GM06990 (cell line): ENCODE data around the gene CFAP100.

Source experiments
- DNase-seq: peaks from one replicate; pipeline ENCODE4 v3.0.0-alpha.2; 2011; ENCODE audit not compliant: insufficient read length; ENCODE audit errors: extremely low read depth
- H3K27me3 ChIP-seq: replicated peaks from 2 replicates; pipeline ENCODE4 v1.6.0; 2011; ENCODE audit warnings: low read length; ENCODE audit not compliant: control insufficient read depth, insufficient read depth
- H3K36me3 ChIP-seq: 2 replicates; pipeline ENCODE4 v1.5.1; 2011; ENCODE audit warnings: low read length; ENCODE audit not compliant: control insufficient read depth, insufficient read depth
- H3K4me3 ChIP-seq: replicated peaks from 2 replicates; pipeline ENCODE4 v1.5.1; 2011; ENCODE audit warnings: low read depth, mild to moderate bottlenecking, control low read depth, low read length
- CTCF ChIP-seq: IDR thresholded peaks from 2 replicates; pipeline ENCODE4 v1.5.1; 2011; ENCODE audit warnings: low read length, control low read depth, mild to moderate bottlenecking, inconsistent platforms; ENCODE audit not compliant: insufficient read depth, poor library complexity, severe bottlenecking

The CFAP100 gene

GRCh38 chr3:126456211-126456610 lies 61.5 kb downstream of the CFAP100 start:
- H3K4me3 ChIP-seq: no peak overlapping the region
- no peaks in the 10 kb centered on the region for H3K27me3 ChIP-seq
- no peak for TF ChIP-seq CTCF
- peaks cover 17% of the 10 kb centered on the region for H3K36me3 ChIP-seq
- DNase-seq: no peak

- no peak for TF ChIP-seq CTCF
- no peak for DNase-seq
- peaks cover 21% of the 10 kb centered on the region for H3K36me3 ChIP-seq
- no peak overlapping the region for H3K4me3 ChIP-seq
- H3K27me3 ChIP-seq: no peaks in the 10 kb centered on the region
These were observed 62.2 kb downstream of the CFAP100 start for GRCh38 chr3:126456766-126457388.

GRCh38 chr3:126459111-126459762 lies 64.5 kb downstream of the CFAP100 start:
- no peak for TF ChIP-seq CTCF
- H3K36me3 ChIP-seq: peaks cover 29% of the 10 kb centered on the region
- no peak for DNase-seq
- H3K27me3 ChIP-seq: no peaks in the 10 kb centered on the region
- no peak overlapping the region for H3K4me3 ChIP-seq

- no peak for DNase-seq
- H3K36me3 ChIP-seq: peaks cover 29% of the 10 kb centered on the region
- TF ChIP-seq CTCF: no peak
- H3K4me3 ChIP-seq: no peak overlapping the region
- H3K27me3 ChIP-seq: no peaks in the 10 kb centered on the region
These were observed 65.0 kb downstream of the CFAP100 start for GRCh38 chr3:126459763-126460127.

GRCh38 chr3:126460381-126460780 lies 65.7 kb downstream of the CFAP100 start:
- peaks cover 33% of the 10 kb centered on the region for H3K36me3 ChIP-seq
- DNase-seq: no peak
- no peak for TF ChIP-seq CTCF
- no peaks in the 10 kb centered on the region for H3K27me3 ChIP-seq
- no peak overlapping the region for H3K4me3 ChIP-seq
